ENCODE measurements around the gene ARHGAP11A.
A peak's percentile ranks its signal among the peaks of the same experiment; 100 is the strongest.

ARHGAP11A gene

DNA sequence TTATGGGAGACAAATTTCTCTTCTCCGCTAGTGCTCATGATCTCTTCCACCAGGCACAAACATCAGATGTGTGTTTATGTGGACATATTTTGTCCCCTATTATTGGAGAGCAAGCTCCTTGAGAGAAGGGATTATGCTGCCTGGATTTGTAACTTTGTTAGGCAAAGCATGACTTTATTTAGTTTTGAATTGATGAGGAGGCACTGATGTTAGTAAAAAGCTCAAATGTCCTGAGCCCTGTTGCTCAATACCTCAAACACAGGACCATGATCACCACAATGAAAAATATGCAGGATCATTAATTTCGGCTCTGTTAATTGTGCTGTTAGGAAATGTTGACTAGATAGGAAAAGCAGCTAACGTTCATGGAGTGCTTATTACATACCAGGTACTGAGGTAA is 55.3 kb downstream of the ARHGAP11A start:
- no peak for DNase-seq (ENCODE audit: low read depth)
- H3K4me3 ChIP-seq (ENCODE audit: control insufficient read depth, low read depth, low read length): no peak overlapping the region
- no peak for TF ChIP-seq CTCF (IDR thresholded peaks at IDR 0.05; ENCODE audit: control insufficient read depth, insufficient read depth, low read depth, low read length, missing control alignments)

DNA sequence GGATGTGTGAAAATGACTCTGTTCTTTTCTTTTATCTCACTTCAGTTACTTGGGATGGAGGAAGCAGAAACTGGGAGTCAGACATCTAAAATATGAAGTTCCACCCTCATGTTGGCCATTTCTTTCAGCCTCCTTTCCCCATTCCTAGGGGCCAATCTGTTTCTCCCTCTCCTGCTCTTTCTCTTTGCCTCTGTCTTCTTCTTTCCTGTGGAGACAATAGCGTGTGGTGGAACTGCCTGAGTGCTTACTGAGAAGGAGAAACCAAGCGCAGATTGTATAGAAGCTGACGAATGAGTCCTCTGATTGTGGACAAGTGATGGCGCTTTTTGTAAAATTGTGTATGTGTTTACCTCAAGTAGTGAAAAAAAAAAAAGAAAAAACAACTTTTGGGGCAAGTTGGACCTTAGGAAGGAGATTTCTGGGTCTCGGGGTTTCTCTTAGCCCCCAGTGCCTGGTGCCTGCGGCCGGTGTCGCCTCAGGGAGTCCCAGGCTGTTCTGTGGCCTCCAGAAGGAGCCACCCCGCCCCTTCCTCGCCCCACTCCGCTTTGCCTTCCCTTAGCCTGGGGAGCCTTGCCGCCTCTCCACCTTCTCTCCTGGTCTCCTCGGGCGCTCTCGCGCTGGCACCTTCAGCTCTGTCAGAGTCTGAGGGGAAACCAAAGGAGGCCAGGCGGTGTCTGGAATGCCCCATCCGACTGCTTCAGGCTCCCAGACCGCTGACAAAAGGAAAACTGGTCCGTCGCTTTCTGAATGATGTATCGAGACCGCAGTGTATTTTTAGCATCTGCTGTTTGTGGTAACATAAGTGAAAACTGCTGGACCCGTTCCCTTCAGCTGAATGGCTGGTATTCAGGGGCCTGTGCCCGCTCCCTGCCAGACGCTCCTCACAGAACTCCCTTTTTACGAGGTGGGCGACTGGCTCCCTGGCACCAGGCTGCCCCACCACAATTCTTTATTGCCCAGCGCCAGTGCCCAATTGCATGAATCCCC is 56.3 kb downstream of the ARHGAP11A start:
- peak; percentile 75 for DNase-seq (ENCODE audit: low read depth)
- TF ChIP-seq CTCF (IDR thresholded peaks at IDR 0.05; ENCODE audit: control insufficient read depth, insufficient read depth, low read depth, low read length, missing control alignments): no peak
- H3K4me3 ChIP-seq (ENCODE audit: control insufficient read depth, low read depth, low read length): no peak overlapping the region; the same call in 1 of the 2 replicates

DNA sequence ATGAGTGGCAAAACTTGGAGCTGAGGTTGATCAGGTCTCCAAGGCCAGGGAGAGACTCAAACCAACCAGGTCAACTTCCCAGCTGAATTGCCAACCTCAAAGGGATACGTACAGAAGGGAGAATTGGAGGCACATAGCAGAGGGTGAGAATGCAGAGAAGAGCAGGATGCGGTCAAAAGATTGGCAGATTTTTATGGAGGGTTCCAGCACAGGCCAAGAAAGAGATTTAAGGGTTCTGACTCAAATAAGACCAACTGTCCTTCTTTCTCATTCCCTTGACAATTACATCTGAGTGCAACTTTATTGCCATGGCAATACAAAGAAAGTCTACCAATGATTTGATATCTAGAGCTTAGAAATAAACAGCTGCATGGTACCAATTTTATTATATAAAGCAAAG is 59.4 kb downstream of the ARHGAP11A start:
- H3K4me3 ChIP-seq (ENCODE audit: control insufficient read depth, low read depth, low read length): no peak overlapping the region
- no peak for DNase-seq (ENCODE audit: low read depth)
- no peak for TF ChIP-seq CTCF (IDR thresholded peaks at IDR 0.05; ENCODE audit: control insufficient read depth, insufficient read depth, low read depth, low read length, missing control alignments)

- DNase-seq (ENCODE audit: low read depth): no peak
- no peak for TF ChIP-seq CTCF (IDR thresholded peaks at IDR 0.05; ENCODE audit: control insufficient read depth, insufficient read depth, low read depth, low read length, missing control alignments)
- H3K4me3 ChIP-seq (ENCODE audit: control insufficient read depth, low read depth, low read length): no peak overlapping the region
Observed at GRCh38 chr15:32675466-32675865, 60.2 kb downstream of the ARHGAP11A start.

- no peak for DNase-seq (ENCODE audit: low read depth)
- no peak overlapping the region for H3K4me3 ChIP-seq (ENCODE audit: control insufficient read depth, low read depth, low read length)
- TF ChIP-seq CTCF (IDR thresholded peaks at IDR 0.05; ENCODE audit: control insufficient read depth, insufficient read depth, low read depth, low read length, missing control alignments): no peak
Observed at GRCh38 chr15:32676169-32676568, 60.9 kb downstream of the ARHGAP11A start.

GRCh38 chr15:32677238-32677750 is 62.0 kb downstream of the ARHGAP11A start:
- no peak for DNase-seq (ENCODE audit: low read depth)
- TF ChIP-seq CTCF (IDR thresholded peaks at IDR 0.05; ENCODE audit: control insufficient read depth, insufficient read depth, low read depth, low read length, missing control alignments): no peak
- H3K4me3 ChIP-seq (ENCODE audit: control insufficient read depth, low read depth, low read length): no peak overlapping the region

Data from AG09309 (cell line).